Measurements from ENCODE around the gene GOLGB1.

GRCh38 chr3:121781611-121782010 is 32.1 kb upstream of the GOLGB1 start:
- TF ChIP-seq CTCF (IDR thresholded peaks at IDR 0.05) (no peak), POLR2AphosphoS5 (IDR thresholded peaks at IDR 0.05) (no peak)
